A549 (cell line): ENCODE results near the gene KLHL24.

Experiments
- MYC ChIP-seq: IDR thresholded peaks from 2 replicates; pipeline ENCODE4 v1.6.1; 2012; ENCODE audit warnings: mild to moderate bottlenecking, inconsistent platforms, low read length, improper control_type of control experiment, borderline replicate concordance
- POLR2A ChIP-seq: IDR thresholded peaks from 2 replicates; pipeline ENCODE4 v1.6.1; 2012; ENCODE audit warnings: mild to moderate bottlenecking, low read length
- SMC3 ChIP-seq: fragments of >200 bp; sonication (Bioruptor Twin); formaldehyde crosslinking; IDR thresholded peaks from 3 replicates; pipeline ENCODE4 v1.6.1; 2018; ENCODE audit warnings: inconsistent platforms
- TF ChIP-seq, protein P1 (sequence below): fragments of >200 bp; sonication (Bioruptor Twin); formaldehyde crosslinking; IDR thresholded peaks from 3 replicates; pipeline ENCODE4 v1.5.1; 2016

DNA sequence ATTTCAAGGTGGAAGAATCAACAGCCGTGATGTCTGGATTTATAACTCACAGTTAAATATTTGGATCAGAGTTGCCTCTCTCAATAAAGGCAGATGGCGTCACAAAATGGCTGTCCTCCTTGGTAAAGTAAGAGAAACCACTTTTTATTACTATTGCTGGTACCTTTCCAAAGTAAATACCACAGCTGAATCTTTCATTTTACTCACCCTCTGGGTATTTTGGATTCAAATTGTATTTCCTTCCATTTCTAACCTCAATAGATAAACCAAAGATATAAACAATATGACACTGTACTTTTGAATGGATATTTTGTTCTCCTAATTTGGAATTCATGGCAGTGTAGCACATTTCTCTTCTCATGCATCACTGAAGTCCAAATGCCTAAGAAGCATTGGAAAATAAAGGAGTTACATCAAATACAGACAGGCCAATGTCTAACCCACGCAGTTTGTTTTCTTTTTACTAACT is 29.5 kb downstream of the KLHL24 start:
- TF ChIP-seq POLR2A (no peak), SMC3 (no peak), MYC (no peak)
- TF ChIP-seq, protein P1, sequence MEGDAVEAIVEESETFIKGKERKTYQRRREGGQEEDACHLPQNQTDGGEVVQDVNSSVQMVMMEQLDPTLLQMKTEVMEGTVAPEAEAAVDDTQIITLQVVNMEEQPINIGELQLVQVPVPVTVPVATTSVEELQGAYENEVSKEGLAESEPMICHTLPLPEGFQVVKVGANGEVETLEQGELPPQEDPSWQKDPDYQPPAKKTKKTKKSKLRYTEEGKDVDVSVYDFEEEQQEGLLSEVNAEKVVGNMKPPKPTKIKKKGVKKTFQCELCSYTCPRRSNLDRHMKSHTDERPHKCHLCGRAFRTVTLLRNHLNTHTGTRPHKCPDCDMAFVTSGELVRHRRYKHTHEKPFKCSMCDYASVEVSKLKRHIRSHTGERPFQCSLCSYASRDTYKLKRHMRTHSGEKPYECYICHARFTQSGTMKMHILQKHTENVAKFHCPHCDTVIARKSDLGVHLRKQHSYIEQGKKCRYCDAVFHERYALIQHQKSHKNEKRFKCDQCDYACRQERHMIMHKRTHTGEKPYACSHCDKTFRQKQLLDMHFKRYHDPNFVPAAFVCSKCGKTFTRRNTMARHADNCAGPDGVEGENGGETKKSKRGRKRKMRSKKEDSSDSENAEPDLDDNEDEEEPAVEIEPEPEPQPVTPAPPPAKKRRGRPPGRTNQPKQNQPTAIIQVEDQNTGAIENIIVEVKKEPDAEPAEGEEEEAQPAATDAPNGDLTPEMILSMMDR: no peak
